ENCODE data around the gene NINL. TPM values are rescaled to one million over a fixed set of nuclear protein-coding genes. Genes with fewer than 3 reads are reported as not detected.
A peak's percentile ranks its signal among the peaks of the same experiment; 100 is the strongest.

The NINL gene
- total and polyA plus RNA-seq, 2 of the 4 experiments (the other 2 are of a cell fraction), result 3.0 to 10.4 TPM

- H3K79me1 ChIP-seq (ENCODE audit: low read depth in 1 of 2, low read length in 2 of 2), result no peaks in the 10 kb centered on the region
- H3K23ac ChIP-seq (ENCODE audit: low read depth, low read length), result no peak overlapping the region
- no peak overlapping the region for H3K14ac ChIP-seq (replicated peaks; ENCODE audit: low read depth, low read length)
- H2BK15ac ChIP-seq (ENCODE audit: low read depth, low read length), result no peak overlapping the region
- H3K27me3 ChIP-seq (ENCODE audit: control insufficient read depth, insufficient read depth, low read length), result no peaks in the 10 kb centered on the region
- H3K56ac ChIP-seq (ENCODE audit: extremely low read depth, insufficient read depth, low read length), result no peak overlapping the region
- H3K9ac ChIP-seq (ENCODE audit: low read depth, low read length), result no peak overlapping the region
- peak overlapping the region; percentile 61 for H2AK9ac ChIP-seq (replicated peaks; ENCODE audit: low read depth, low read length, poor library complexity)
- dilution Hi-C loops (cut with HindIII; ENCODE audit: low sequenced_read_pairs, unreplicated experiment), result no loop called here
- no peak overlapping the region for H3K27ac ChIP-seq (ENCODE audit: insufficient read depth, low read length)
- BruUV-seq (replicated peaks), result no TSS peak
- no peaks in the 10 kb centered on the region for H4K20me1 ChIP-seq (ENCODE audit: insufficient read depth, low read length)
- no peak overlapping the region for H2BK5ac ChIP-seq (ENCODE audit: low read depth, low read length, poor library complexity, severe bottlenecking)
- no peak overlapping the region for H2AK5ac ChIP-seq (ENCODE audit: low read depth, low read length)
- H2AFZ ChIP-seq (replicated peaks; ENCODE audit: low read length, poor library complexity), result no peak overlapping the region
- in situ Hi-C loops (cut with MboI; ENCODE audit: low sequenced_read_pairs), result no loop called here
- 100% methylated on average over 4 of the region's 10 CpGs; no CpG with 5 or more reads in 1 of the 2 experiments for WGBS, 2 experiments (ENCODE audit: extremely low coverage in 2 of 2, insufficient read length in 1 of 2)
- no peak for TF ChIP-seq MAZ (IDR thresholded peaks at IDR 0.05; ENCODE audit: borderline replicate concordance, low read depth, low read length)
- H2BK120ac ChIP-seq (ENCODE audit: low read depth, low read length), result no peak overlapping the region
- no peaks in the 10 kb centered on the region for H3K9me3 ChIP-seq (ENCODE audit: control insufficient read depth, insufficient read depth, low read length)
- no peak overlapping the region for H4K91ac ChIP-seq (ENCODE audit: insufficient read depth, low read depth, low read length)
- H3K4ac ChIP-seq (ENCODE audit: low read depth, low read length), result no peak overlapping the region
- H4K8ac ChIP-seq (ENCODE audit: low read depth in 2 of 2, low read length in 2 of 2), result no peak overlapping the region
- peaks cover 26% of the 10 kb centered on the region for H3K36me3 ChIP-seq (ENCODE audit: control insufficient read depth, insufficient read depth, low read length)
- ChIA-PET POLR2A (ENCODE audit: unreplicated experiment) (no interaction called here), CTCF (no interaction called here)
- no peak overlapping the region for H3K18ac ChIP-seq (ENCODE audit: low read depth, low read length)
- H3K9me1 ChIP-seq (ENCODE audit: insufficient read depth, low read length), result peaks cover 4% of the 10 kb centered on the region; the same call in 1 of the 2 replicates
- no peak for DNase-seq
- no peak overlapping the region for H2BK20ac ChIP-seq (ENCODE audit: low read depth, low read length)
- ATAC-seq (ENCODE audit: low read depth), result no peak
- no peaks in the 10 kb centered on the region for H3K4me1 ChIP-seq (ENCODE audit: control insufficient read depth, insufficient read depth, low read length)
- H4K5ac ChIP-seq (ENCODE audit: low read depth, low read length), result no peak overlapping the region
- no peak overlapping the region for H3K4me2 ChIP-seq (ENCODE audit: low read depth, low read length)
- intact Hi-C loops (cut with micrococcal nuclease), result no loop called here
- no peak overlapping the region for H3K4me3 ChIP-seq (ENCODE audit: insufficient read depth, low read depth, low read length)
Observed at GRCh38 chr20:25493748-25494505, 91.4 kb downstream of the NINL start.
